Measurements from ENCODE around the gene HDAC8.
"Not testable (repeated sequence)": the region's sequence is repeated elsewhere in the genome, so short reads cannot be mapped to it uniquely, and the experiment has no call there.

Gene HDAC8

GRCh38 chrX:72449034-72449433, 123.6 kb downstream of the HDAC8 start:
- not testable (repeated sequence) for DNase-seq

- DNase-seq: not testable (repeated sequence)
Measured at GRCh38 chrX:72440764-72441163, 131.9 kb downstream of the HDAC8 start.

GRCh38 chrX:72436010-72436409, 136.6 kb downstream of the HDAC8 start:
- DNase-seq: no peak

- no peak for DNase-seq
Measured at GRCh38 chrX:72430405-72430968, 142.2 kb downstream of the HDAC8 start.

- no peak for DNase-seq
Measured at GRCh38 chrX:72421797-72422196, 150.8 kb downstream of the HDAC8 start.

GRCh38 chrX:72409993-72410392, 162.7 kb downstream of the HDAC8 start:
- DNase-seq: no peak

- DNase-seq: no peak
Measured at GRCh38 chrX:72408885-72409284, 163.8 kb downstream of the HDAC8 start.

GRCh38 chrX:72405136-72405535, 167.5 kb downstream of the HDAC8 start:
- not testable (repeated sequence) for DNase-seq

GRCh38 chrX:72402614-72403013, 170.0 kb downstream of the HDAC8 start:
- no peak for DNase-seq

- DNase-seq: no peak
Measured at GRCh38 chrX:72399816-72400215, 172.8 kb downstream of the HDAC8 start.

- DNase-seq: no peak
Measured at GRCh38 chrX:72396117-72396516, 176.5 kb downstream of the HDAC8 start.

GRCh38 chrX:72395237-72395636, 177.4 kb downstream of the HDAC8 start:
- no peak for DNase-seq

GRCh38 chrX:72394518-72395170, 178.0 kb downstream of the HDAC8 start:
- no peak for DNase-seq

- no peak for DNase-seq
Measured at GRCh38 chrX:72393836-72394517, 178.7 kb downstream of the HDAC8 start.

- DNase-seq: no peak
Measured at GRCh38 chrX:72392816-72393800, 179.5 kb downstream of the HDAC8 start.

GRCh38 chrX:72392042-72392441, 180.6 kb downstream of the HDAC8 start:
- DNase-seq: no peak

GRCh38 chrX:72387247-72387646, 185.4 kb downstream of the HDAC8 start:
- DNase-seq: no peak

GRCh38 chrX:72382202-72382595, 190.4 kb downstream of the HDAC8 start:
- DNase-seq: no peak

- DNase-seq: no peak
Measured at GRCh38 chrX:72381439-72382201, 191.0 kb downstream of the HDAC8 start.

- DNase-seq: no peak
Measured at GRCh38 chrX:72376124-72376523, 196.5 kb downstream of the HDAC8 start.

GRCh38 chrX:72373136-72373535, 199.5 kb downstream of the HDAC8 start:
- no peak for DNase-seq

GRCh38 chrX:72372735-72373134, 199.9 kb downstream of the HDAC8 start:
- no peak for DNase-seq
